GM18498 (cell line): ENCODE results near the gene GABBR2.

Experiments
- ATAC-seq: cut with Tn5 transposase; IDR thresholded peaks from one replicate; pipeline ENCODE4 v1.9.1; 2021; ENCODE audit warnings: mild to moderate bottlenecking, moderate library complexity; ENCODE audit not compliant: unreplicated experiment

Gene GABBR2

GRCh38 chr9:98708933-98709911 lies at the start of gene GABBR2:
GABBR2 (minus strand) TSS chr9:98708935; CDS start chr9:98708737, 198 bp downstream.
- no peak for ATAC-seq

GRCh38 chr9:98755006-98755618 lies 46.4 kb upstream of the GABBR2 start:
- ATAC-seq: no peak

GRCh38 chr9:98751210-98751609 lies 42.5 kb upstream of the GABBR2 start:
- ATAC-seq: no peak

GRCh38 chr9:98750364-98751060 lies 41.8 kb upstream of the GABBR2 start:
- no peak for ATAC-seq

GRCh38 chr9:98747476-98747875 lies 38.7 kb upstream of the GABBR2 start:
- no peak for ATAC-seq

GRCh38 chr9:98745470-98745869 lies 36.7 kb upstream of the GABBR2 start:
- no peak for ATAC-seq

- no peak for ATAC-seq
Measured at GRCh38 chr9:98743818-98744611, 35.3 kb upstream of the GABBR2 start.

- ATAC-seq: no peak
Measured at GRCh38 chr9:98743329-98743728, 34.6 kb upstream of the GABBR2 start.

- no peak for ATAC-seq
Measured at GRCh38 chr9:98742325-98743280, 33.9 kb upstream of the GABBR2 start.

GRCh38 chr9:98740226-98740881 lies 31.6 kb upstream of the GABBR2 start:
- ATAC-seq: no peak

GRCh38 chr9:98738741-98739140 lies 30.0 kb upstream of the GABBR2 start:
- ATAC-seq: no peak

- no peak for ATAC-seq
Measured at GRCh38 chr9:98736226-98736625, 27.5 kb upstream of the GABBR2 start.

- ATAC-seq: no peak
Measured at GRCh38 chr9:98732801-98733200, 24.1 kb upstream of the GABBR2 start.

GRCh38 chr9:98732091-98732490 lies 23.4 kb upstream of the GABBR2 start:
- ATAC-seq: no peak

- no peak for ATAC-seq
Measured at GRCh38 chr9:98730871-98731270, 22.1 kb upstream of the GABBR2 start.

GRCh38 chr9:98728500-98728899 lies 19.8 kb upstream of the GABBR2 start:
- no peak for ATAC-seq

- ATAC-seq: no peak
Measured at GRCh38 chr9:98727428-98727827, 18.7 kb upstream of the GABBR2 start.

GRCh38 chr9:98726735-98727134 lies 18.0 kb upstream of the GABBR2 start:
- ATAC-seq: no peak
